GM21447 (cell line): Measurements from ENCODE around the gene CBX8.

Experiments used
- ATAC-seq: cut with Tn5 transposase; IDR thresholded peaks from one replicate; pipeline ENCODE4 v1.9.1; 2021; ENCODE audit not compliant: unreplicated experiment

CBX8 gene

DNA sequence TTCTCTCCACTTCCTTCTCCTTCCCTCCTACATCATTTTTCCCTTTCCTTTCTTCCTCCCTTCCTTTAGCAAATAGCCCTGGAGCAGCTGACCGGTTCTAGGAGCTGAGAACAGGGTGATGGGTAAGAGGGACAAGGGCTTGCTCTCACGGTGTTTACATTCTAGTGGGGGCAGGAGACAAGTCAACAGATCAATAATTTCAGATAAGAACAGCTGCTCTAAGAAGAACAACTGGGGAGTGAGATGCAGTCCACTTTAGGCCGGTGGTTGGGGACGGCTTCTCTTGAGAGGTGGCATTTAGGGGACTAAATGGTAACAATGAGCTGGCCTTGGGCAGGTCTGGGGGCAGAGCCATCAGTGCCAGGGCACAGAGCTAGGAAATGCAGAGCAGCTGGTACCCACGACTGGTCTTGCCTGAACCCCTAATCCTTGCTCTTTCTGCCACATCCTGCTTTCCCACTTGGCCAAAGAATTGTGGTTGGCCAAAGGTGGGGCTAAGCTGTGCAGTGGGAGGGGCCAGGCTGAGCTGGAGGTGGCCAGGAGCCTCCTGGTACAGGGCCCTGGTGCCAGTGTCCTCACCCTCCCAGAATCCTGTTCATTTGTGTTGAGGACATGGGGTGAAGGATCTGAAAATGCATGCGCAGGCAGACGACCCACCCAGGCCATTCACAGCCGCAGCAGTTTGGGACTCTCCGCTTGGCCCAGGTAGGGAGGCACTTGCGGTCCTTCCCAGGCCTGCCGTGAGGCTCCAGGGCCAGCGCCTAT lies 24.6 kb upstream of the CBX8 start:
- no peak for ATAC-seq

DNA sequence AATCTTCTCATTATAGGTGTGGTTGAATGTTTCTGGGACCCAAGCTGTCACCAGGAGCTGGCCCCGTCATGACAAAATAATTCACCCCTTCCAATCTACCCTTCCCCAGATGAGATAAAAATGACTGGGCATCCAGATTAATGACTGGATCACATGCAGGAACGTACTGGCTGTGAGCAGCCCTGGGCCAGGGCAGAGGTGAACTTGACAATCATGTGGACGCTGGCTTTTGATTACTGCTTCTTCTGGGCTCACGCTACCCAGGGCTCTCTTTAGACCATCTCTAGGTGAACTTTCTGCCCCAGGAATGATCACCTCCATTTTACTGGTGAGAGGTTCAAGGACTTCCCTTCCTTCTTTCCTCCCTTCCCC lies 24.1 kb upstream of the CBX8 start:
- ATAC-seq: no peak

DNA sequence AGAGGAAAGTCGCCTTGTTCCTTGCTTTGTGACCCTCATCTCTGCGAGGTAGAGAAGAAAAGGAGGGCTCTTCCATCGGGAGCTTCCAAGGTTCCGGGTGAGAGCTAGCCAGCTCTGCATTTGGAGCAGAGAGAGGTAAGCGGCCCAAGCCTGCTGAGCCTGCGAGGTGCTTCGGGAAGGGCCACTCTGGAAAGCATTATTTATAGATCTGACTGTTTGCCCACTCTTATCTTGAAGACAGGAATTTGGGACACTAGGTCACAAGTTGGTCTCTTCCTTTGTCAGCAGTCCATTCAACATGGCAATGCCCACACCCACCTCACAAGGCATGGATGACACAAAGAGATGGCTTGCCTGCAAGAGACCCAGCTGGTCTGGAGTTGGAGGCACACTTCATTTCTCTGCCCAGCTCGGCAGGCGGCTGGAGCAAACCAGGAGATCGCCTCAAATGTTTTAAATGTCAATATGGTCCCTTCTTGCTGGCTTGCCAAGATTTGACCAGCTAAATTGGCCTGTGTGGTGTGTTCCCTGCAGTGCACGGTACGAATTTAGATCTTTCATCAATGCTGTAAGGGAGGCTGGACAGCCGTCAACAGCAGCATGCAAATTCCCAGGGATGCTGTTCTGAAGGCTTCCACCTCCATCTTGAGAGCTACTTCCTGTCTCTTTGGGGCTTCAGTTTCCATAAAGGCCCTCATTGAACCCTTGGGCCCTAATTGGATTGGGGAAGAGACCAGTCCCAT lies 22.8 kb upstream of the CBX8 start:
- no peak for ATAC-seq

DNA sequence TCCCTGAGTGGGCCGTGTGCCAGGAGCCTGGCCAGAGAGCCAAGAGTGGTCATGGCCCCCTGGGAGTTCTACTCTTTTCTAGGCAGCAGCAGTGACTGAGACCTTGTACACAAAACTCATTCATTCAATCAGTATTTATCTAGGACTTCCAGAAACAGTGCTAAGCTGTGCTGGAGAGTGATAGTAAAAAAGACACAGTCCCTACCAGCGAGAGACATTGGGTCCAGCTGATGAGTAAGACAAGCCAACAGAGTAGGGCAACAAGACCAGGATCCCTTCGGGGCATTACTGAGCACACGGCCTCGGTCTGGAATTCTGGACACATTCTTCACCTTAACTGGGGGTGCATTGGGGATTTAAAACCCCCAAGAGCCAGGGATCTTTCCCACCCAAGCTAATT lies 22.2 kb upstream of the CBX8 start:
- ATAC-seq: no peak

- ATAC-seq: no peak
These were observed 21.3 kb upstream of the CBX8 start for GRCh38 chr17:79818026-79818758.

- ATAC-seq: no peak
These were observed 19.1 kb upstream of the CBX8 start for GRCh38 chr17:79815836-79816461.

DNA sequence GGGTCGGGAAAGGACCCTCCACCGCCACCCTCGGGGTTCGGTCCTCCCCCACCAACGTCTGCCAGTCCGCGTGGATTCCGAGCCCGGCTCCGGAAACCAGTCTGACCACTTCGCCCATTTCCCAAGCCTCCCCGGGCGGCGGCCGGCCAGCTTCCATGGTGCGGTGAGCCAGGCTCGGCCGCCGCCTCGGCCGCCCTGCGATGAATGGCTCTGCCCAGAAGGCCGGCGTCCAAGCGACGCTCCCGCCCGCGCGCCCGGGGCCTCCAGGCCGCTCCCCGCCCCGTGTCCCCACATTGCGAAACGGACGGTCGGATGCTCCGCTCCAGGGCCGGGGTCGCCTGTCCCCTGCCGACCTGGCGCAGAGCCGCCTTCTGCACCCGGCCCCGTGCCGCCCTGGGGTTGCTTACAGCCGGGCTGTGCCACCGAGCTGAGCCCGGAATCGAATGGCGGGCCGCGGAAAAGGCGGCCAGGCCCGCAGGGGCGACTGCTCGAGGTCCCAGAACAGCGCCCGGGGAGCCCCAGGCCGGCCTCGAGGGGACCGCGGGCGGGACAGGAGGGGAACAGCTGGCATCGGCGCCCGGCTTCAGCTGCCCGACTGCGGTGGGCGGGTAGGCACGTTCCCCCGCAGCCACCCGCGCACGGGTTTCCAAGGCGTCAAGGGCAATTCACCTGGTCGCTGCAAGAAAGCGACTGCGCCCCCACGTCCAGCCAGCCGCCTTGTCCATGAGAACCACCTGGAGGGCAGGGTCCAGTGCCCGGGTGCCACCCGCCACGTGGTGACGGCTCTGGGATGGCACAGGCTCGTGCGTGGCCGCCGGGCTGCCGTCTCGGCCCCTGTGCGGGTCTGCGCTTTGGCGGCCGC lies 18.3 kb upstream of the CBX8 start:
- ATAC-seq: no peak

GRCh38 chr17:79814127-79814973 lies 17.5 kb upstream of the CBX8 start:
- ATAC-seq: no peak

- ATAC-seq: no peak
These were observed 16.6 kb upstream of the CBX8 start for GRCh38 chr17:79813297-79814126.

- no peak for ATAC-seq
These were observed 15.7 kb upstream of the CBX8 start for GRCh38 chr17:79812353-79813258.

- no peak for ATAC-seq
These were observed 15.0 kb upstream of the CBX8 start for GRCh38 chr17:79811868-79812352.

DNA sequence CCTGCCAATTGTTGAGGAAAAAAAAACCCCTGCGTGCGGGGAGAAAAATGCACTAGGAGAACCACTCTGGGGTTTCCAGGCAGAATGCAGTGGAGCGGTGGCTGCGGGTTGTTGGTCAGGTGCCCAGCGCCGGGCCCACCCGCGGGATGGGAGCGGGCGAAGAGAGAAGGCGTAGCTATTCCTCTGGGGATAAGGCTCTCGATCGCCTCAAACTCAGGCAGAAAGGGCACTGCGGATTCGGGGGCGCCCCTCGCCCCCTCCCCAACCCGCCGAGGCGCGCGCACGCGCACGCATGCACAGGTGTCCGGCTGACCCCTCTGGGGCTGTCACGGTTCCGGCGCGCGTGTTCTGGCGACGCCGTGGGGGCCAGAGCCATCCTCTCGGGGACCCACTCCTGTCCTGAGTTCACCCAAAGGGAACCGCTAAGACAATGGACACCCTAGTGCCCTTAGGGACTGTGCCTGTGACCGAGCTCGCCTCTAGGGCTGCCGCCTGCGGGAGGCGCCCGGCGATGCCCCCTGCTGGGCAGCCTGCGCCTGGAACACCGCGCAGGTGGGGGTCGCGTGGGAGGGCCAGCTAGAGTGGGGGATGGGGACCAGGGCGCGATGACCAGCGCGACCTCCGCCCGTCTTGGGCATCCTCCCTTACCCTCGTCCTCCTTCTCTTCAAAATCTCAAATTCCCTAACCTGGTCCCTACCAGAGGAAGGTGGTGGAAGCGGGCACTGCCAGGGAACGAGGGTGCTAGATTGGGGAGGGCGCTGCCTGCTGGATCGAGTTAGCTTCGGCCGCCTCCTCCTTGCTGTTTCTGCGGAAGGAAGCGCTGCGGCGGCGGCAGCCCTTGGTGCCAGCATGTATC lies 14.4 kb upstream of the CBX8 start:
- no peak for ATAC-seq

DNA sequence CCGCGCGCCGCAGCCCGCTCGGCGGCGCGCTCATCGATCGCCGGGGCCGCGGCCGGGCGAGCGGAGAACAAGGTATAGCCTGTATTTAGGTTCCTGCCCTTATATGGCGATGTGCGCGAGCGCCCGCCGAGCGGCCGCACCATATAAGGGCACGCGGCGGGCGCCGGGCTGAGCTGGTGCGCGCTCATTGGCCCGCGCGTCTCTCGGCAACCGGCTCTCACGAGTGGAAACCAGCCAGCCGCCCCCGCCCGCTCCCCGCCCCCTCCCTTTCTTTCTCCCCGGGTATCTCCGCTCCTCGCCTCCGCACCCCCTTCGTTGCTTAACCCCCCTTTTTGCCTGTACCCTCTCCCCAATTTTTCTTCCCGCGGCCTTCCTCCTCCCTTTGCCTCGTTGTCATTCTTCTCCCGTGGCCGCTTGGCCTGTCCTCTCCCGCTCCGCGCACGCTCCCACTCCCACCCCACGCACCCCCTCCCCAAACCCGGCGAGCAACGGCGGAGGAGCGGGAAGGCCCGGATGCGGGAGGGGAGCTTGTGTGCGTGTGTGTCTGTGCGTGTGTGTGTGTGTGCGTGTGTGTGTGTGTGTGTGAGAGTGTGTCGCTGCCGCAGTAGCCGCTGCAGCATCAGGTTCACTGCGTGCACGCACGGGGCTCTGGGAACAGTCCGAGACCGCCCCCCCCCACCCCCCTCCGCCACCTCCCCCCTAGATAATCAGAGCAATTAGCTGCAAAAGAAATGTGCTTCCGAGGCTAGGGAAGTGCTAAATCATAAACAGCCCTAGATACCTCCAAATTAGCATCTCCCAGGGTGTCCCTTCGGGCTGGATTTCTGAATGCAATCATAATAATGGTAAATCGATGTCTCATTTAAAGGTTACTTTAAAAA lies 13.5 kb upstream of the CBX8 start:
- peak; percentile 64 for ATAC-seq

GRCh38 chr17:79809530-79810129 lies 12.8 kb upstream of the CBX8 start:
- no peak for ATAC-seq
